Epithelial cell of esophagus (primary cell): Measurements from ENCODE around the gene GP1BA.

Experiments
- DNase-seq: peaks from one replicate; pipeline ENCODE4 v3.0.0; 2010; ENCODE audit warnings: low read depth
- H3K4me3 ChIP-seq: 2 replicates; pipeline ENCODE4 v1.5.1; 2011; ENCODE audit warnings: mild to moderate bottlenecking, low read length, control low read depth
- TF ChIP-seq, protein P1 (sequence below): IDR thresholded peaks from 2 replicates; pipeline ENCODE4 v1.5.1; 2011; ENCODE audit warnings: low read depth, mild to moderate bottlenecking, low read length, control low read depth, inconsistent platforms; ENCODE audit not compliant: insufficient read depth; ENCODE audit errors: missing control alignments

Gene GP1BA

DNA sequence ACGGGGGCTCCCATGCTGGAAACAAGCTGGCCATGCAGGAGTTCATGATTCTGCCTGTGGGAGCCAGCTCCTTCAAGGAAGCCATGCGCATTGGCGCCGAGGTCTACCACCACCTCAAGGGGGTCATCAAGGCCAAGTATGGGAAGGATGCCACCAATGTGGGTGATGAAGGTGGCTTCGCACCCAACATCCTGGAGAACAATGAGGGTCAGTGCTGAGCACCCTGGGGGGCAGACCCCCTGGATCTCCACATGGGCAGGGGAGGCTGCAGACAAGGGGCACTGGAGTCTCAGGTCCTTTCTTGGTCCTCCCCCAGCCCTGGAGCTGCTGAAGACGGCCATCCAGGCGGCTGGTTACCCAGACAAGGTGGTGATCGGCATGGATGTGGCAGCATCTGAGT, 23.0 kb downstream of the GP1BA start:
- TF ChIP-seq, protein P1, sequence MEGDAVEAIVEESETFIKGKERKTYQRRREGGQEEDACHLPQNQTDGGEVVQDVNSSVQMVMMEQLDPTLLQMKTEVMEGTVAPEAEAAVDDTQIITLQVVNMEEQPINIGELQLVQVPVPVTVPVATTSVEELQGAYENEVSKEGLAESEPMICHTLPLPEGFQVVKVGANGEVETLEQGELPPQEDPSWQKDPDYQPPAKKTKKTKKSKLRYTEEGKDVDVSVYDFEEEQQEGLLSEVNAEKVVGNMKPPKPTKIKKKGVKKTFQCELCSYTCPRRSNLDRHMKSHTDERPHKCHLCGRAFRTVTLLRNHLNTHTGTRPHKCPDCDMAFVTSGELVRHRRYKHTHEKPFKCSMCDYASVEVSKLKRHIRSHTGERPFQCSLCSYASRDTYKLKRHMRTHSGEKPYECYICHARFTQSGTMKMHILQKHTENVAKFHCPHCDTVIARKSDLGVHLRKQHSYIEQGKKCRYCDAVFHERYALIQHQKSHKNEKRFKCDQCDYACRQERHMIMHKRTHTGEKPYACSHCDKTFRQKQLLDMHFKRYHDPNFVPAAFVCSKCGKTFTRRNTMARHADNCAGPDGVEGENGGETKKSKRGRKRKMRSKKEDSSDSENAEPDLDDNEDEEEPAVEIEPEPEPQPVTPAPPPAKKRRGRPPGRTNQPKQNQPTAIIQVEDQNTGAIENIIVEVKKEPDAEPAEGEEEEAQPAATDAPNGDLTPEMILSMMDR: no peak
- DNase-seq: no peak
- H3K4me3 ChIP-seq: no peak overlapping the region

DNA sequence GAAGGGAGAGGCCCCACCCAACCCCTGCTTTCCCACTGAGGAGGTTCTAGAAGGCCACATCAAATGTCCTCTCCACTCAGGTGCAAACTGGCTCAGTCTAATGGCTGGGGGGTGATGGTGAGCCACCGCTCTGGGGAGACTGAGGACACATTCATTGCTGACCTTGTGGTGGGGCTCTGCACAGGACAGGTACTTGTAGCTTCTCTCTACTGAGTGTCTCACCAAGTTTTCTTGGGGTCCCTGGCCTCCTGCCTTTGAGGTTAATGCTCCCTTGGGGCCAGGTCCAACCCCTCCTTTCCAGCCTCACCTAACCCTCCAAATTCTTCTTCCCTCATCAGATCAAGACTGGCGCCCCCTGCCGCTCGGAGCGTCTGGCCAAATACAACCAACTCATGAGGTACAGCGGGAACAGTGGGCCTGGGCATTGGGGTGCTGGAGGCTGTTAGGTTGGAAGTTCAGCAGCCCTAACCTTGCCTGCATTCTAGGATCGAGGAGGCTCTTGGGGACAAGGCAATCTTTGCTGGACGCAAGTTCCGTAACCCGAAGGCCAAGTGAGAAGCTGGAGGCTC, 24.5 kb downstream of the GP1BA start:
- no peak overlapping the region for H3K4me3 ChIP-seq
- no peak for DNase-seq
- TF ChIP-seq, protein P1: peak; percentile 21

DNA sequence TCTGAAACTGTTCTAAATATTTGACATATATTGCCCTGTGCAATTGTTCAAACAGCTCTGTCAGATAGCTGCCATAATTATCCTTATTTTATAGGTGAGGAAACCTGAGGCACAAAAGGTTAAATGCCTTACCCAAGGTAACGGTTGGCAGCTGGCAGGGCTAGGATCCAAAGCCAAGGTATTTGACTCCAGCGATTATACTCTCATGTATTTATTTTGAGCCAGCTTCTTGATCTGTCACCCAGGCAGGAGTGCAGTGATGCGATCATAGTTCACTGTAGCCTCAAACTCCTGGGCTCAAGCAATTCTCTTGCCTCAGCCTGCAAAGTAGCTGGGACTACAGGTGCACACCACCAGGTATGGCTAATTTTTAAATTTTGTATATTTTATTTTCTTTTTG, 26.0 kb downstream of the GP1BA start:
- no peak for DNase-seq
- TF ChIP-seq, protein P1: no peak

DNA sequence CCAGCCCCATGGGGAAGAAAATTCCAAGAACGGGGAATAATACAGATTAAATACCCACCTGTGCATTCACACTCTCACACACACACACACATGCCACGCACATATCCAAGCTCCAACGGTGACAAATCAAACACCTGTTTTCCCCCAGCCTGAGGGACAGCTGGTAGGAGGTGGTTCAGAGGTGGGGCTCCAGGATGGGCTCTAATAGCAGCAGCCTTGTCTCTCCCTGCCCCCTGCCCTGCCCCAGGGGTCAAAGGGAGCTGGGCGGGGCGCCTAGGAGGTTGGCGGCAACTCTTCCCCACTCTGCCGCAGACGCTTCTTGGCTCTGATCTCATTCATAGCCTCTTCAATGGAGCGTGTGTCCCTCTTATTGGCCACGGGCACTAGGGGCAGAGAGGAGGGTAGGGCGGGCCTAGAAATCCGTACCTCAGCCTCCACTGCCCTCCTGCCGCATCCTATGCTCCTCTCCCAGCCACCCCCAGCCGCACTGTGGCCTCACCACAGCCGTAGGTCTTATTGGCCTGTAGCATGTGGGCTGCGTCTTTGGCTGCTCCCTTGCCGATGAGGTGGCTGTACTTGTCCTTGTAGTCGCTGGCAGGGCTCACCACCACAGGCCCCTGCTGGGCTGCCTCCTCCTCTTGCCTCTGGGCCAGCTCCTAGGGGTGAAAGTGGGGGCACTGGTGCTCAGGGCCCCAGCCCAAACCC, 27.3 kb downstream of the GP1BA start:
- H3K4me3 ChIP-seq: no peak overlapping the region
- TF ChIP-seq, protein P1: no peak
- DNase-seq: no peak

More for the DNA sequence above, 26.0 kb downstream of the GP1BA start:
- no peak overlapping the region for H3K4me3 ChIP-seq

DNA sequence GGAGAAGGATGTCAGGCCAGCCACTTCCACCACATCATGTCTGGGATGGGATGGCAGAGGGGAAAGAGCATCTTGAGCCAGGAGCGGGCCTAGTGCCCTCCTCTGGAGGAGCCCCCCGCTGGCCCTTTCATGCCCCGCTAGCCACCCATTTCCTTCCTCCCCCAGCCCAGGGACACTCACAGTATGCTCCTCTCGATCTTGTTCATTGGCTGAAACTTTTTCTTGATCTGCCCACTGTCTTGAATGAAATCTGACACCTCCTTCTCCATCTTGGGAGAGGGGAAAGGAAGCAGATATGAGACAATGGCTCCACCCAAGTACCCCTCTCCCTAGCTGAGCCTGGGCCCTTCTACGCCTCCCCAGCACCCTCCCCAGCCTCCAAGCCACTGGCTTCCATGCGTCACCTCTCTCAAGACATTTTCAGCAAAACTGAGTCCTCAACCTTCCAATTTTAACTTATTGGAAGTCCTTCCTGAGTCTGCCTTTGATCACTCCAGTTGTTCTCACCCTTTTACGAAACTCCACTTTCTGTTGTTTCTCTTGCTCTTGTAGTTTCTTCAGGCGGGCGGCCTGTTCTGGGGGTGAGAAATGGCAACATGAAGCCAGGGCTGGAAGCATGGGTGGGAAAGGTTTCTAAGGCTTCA, 28.3 kb downstream of the GP1BA start:
- no peak overlapping the region for H3K4me3 ChIP-seq
- TF ChIP-seq, protein P1: no peak
- no peak for DNase-seq

DNA sequence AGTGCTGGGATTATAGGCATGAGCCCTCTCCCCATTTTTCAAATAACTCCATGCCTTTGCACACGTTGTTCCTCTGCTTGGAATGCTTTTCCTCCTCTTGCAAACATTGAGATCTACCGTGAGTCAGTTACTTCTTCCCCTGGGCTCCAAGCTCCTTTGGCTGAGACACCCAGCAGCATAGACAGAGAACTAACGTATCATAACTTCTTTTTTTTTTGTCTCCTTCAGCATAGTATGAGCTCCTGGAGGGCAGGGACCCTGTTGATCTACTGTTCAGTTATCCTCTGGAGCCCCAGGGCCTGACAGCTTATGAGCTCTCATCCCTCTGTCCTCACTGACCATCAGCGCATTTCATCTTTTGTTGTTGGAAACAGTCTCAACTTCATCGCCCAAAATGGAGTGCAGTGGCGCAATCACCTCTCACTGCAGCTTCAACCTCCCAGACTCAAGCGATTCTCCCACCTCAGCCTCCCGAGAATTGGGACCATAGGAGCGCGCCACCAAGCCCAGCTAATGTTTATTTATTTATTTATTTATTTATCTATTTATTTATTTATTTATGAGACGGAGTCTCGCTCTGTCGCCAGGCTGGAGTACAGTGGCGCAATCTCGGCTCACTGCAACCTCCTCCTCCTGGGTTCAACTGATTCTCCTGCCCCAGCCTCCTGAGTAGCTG, 33.4 kb downstream of the GP1BA start:
- H3K4me3 ChIP-seq: no peak overlapping the region
- TF ChIP-seq, protein P1: no peak
- no peak for DNase-seq
